H7 (cell line): ENCODE data around the gene IFRD2. TPM values are rescaled to one million over a fixed set of nuclear protein-coding genes. Genes with fewer than 3 reads are reported as not detected.
"Not testable (repeated sequence)": the region's sequence is repeated elsewhere in the genome, so short reads cannot be mapped to it uniquely, and the experiment has no call there.

Experiments used
- DNase-seq: peaks from one replicate; pipeline ENCODE4 v3.0.0; 2012
- H3K27me3 ChIP-seq: 2 replicates; pipeline ENCODE4 v1.6.0; 2011; ENCODE audit warnings: mild to moderate bottlenecking, low read length; ENCODE audit not compliant: control insufficient read depth, insufficient read depth
- H3K36me3 ChIP-seq: replicated peaks from 2 replicates; pipeline ENCODE4 v1.5.1; 2011; ENCODE audit warnings: low read length; ENCODE audit not compliant: control insufficient read depth, insufficient read depth
- H3K4me3 ChIP-seq: 2 replicates; pipeline ENCODE4 v1.5.1; 2011; ENCODE audit warnings: low read depth, mild to moderate bottlenecking, control low read depth, low read length, moderate library complexity; ENCODE audit not compliant: insufficient read depth
- total RNA-seq: library from RNA; depleted of rRNA; stranded (reverse); fragments of >200 nt; shearing (Covaris generic); gene quantifications from 2 replicates; pipeline ENCODE4 v1.2.3, GENCODE V29; 2014

IFRD2 gene
- total RNA-seq, 1 experiment from 2014 or later, result 146 TPM

DNA sequence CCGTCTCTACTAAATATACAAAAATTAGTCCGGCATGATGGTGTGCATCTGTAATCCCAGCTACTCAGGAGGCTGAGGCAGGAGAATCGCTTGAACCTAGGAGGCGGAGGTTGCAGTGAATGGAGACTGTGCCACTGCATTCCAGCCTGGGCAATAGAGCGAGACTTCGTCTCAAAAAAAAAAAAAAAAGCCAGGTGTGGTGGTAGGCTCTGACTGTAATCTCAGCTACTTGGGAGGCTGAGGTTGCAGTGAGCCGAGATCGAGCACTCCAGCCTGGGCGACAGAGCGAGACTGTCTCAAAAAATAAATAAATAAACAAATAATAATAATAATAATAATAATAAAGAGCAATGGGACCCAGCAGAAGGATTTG lies 19.7 kb downstream of the IFRD2 start:
- not testable (repeated sequence) for H3K4me3 ChIP-seq, H3K36me3 ChIP-seq, DNase-seq
- peaks cover 39% of the 10 kb centered on the region for H3K27me3 ChIP-seq

DNA sequence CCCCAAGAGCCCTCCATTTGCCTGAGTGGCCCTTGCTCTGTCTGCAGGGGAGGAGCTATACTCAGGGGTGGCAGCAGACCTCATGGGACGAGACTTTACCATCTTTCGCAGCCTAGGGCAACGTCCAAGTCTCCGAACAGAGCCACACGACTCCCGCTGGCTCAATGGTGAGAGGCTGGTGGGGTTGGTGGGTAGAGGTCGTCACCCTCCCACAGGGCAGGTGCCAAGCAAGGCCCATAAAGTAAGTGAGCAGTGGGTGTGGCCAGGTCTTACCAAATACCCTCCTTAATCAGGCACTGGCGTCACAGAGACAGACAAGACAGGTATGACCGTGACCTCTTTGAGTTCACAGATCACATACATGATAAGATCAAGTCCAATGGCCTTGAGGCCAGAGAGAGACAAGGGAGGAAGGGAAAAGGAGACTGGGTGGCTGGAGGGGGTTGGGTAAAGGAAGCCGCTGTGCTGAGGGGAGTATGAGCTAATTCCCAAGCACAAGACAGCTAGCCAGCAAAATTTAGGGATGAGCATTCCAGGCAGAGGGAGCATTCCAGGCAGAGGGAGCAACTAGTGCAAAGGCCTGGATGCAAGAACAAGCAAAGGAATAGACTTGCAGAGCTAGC lies 20.8 kb downstream of the IFRD2 start:
- peaks cover 34% of the 10 kb centered on the region for H3K27me3 ChIP-seq
- DNase-seq, result no peak
- H3K36me3 ChIP-seq, result no peaks in the 10 kb centered on the region
- H3K4me3 ChIP-seq, result no peak overlapping the region

DNA sequence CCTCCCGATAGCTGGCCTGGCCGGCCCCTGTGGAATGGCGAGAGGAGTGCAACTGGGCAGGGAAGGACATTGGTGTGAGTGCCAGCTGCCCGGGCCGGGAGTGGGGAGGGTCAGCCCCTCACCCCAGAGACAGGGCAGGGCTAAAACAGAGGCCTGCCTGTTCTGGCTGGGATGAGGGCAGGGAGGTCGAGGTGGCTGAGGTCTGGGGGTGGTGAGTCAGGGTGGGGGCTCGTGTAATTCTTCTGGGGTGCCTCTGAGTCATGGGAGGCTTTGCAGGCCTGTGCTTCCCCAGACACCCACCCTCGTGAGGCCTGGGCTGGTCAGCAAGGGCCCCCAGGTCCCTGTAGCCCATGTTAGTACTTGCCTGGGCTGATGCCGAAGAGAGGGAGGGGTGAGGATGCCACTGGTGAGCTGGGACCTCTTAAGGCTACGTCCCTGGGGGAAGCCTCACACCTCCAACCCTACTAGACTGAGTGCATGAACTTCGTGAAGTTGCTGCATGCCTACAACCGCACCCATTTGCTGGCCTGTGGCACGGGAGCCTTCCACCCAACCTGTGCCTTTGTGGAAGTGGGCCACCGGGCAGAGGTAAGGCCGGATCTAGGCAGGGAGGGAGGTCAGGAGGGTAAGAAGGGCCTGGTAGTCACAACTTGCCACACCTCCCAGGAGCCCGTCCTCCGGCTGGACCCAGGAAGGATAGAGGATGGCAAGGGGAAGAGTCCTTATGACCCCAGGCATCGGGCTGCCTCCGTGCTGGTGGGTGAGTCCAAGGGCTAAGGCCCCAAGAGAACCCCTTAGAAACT lies 21.6 kb downstream of the IFRD2 start:
- Histone ChIP-seq H3K36me3 (no peaks in the 10 kb centered on the region), H3K4me3 (no peak overlapping the region), H3K27me3 (peaks cover 26% of the 10 kb centered on the region)
- no peak for DNase-seq

DNA sequence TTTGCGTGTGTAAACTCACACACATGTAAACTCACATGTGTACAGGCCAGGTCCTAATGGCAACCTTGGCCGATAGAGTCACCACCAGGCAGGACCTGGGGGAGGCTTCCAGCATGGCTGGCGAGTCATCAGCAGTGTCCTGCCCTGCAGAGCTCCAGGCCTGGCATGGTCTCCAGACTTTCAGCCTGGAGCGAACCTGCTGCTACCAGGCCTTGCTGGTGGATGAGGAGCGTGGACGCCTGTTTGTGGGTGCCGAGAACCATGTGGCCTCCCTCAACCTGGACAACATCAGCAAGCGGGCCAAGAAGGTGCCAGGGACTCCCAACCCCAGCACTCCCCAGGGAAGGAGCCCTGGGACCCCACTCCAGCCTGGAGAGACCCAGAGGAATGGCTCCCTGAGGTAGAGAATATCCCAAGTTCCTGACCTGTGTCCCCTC lies 22.2 kb downstream of the IFRD2 start:
- no peak overlapping the region for H3K4me3 ChIP-seq
- DNase-seq, result no peak
- H3K27me3 ChIP-seq, result peaks cover 20% of the 10 kb centered on the region
- H3K36me3 ChIP-seq, result no peaks in the 10 kb centered on the region

DNA sequence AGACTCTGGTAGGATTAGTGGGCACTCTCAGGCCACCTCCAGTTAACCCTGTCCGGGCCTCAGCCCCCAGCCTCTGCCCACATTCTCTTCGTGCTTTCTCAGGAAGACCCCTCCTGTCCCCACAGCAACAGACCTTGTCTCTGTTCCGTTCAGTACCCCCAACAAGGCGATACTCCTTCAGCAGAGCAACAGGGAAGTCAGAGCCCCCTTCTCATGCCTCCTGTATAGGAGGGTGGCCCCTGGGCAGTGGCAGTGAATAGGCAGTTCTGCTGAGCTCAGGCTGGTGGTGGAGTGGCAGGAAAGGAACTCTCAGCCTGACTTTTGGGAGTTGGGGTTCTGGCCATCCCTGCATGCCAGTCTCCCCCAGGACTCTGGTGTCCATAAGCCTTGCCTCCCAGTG lies 22.8 kb downstream of the IFRD2 start:
- DNase-seq, result no peak
- H3K4me3 ChIP-seq, result no peak overlapping the region

DNA sequence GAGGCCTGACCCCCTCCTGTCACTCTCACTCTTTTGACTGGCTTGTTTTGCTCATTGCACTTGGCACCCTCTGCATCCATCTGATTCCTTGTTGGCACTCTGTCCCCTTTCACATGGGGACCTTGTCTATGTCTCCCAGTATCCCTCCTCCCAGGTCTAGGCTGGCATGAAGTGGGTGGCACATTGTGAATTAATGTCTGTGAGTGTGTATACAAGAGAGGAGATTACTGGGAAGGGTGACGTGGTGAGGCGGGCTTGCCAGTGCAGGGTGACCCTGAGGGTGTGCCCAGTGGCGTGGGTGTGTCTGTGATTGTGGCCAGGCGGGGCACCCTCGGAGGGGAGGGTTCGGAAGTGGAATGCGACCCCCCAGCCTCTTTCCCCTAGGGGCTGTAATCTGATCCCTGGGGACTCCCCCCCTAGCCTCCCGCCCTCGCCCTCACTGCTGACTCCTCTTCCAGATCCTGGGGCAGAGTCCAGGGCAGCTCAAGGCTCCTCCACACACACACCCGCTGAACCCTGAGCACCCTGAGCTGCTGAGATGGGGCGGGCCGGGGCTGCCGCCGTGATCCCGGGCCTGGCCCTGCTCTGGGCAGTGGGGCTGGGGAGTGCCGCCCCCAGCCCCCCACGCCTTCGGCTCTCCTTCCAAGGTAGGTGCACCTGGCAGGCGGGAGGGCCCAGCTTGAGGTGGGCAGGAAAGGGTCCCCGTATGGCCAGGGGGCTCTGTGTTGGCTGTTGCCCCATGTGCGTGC lies 23.4 kb downstream of the IFRD2 start, which contains the start of gene SEMA3B:
Gene SEMA3B, plus strand, starts transcription at position 445 of the 749 bp plus-strand sequence. Its CDS starts 94 bp downstream, at position 539.
- H3K36me3 ChIP-seq, result no peaks in the 10 kb centered on the region
- H3K27me3 ChIP-seq, result peaks cover 9% of the 10 kb centered on the region
- H3K4me3 ChIP-seq, result no peak within 1 kb of the TSS
- peak; percentile 82 for DNase-seq

More for the DNA sequence above, 22.8 kb downstream of the IFRD2 start:
- H3K36me3 ChIP-seq, result no peaks in the 10 kb centered on the region
- H3K27me3 ChIP-seq, result peaks cover 14% of the 10 kb centered on the region

DNA sequence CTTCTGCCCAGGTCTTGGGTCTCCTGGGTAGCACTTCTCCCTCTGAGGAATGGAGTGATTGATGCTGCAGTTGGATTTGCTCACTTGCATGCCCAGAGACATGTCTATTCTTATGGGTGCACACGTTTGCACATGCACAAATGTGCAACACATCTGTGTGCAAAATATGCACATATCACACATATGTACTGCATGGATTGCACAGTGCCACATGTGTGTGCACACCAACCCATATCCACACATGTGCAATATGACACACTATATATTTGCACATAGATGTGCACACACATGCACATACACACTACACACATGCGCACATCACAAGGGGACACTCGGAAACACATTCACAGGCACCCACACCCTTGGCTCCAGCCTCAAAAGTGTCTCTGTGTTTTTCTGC lies 24.0 kb downstream of the IFRD2 start:
- no peak for DNase-seq
- H3K36me3 ChIP-seq, result no peaks in the 10 kb centered on the region
- H3K4me3 ChIP-seq, result no peak overlapping the region
- H3K27me3 ChIP-seq, result peaks cover 3% of the 10 kb centered on the region

DNA sequence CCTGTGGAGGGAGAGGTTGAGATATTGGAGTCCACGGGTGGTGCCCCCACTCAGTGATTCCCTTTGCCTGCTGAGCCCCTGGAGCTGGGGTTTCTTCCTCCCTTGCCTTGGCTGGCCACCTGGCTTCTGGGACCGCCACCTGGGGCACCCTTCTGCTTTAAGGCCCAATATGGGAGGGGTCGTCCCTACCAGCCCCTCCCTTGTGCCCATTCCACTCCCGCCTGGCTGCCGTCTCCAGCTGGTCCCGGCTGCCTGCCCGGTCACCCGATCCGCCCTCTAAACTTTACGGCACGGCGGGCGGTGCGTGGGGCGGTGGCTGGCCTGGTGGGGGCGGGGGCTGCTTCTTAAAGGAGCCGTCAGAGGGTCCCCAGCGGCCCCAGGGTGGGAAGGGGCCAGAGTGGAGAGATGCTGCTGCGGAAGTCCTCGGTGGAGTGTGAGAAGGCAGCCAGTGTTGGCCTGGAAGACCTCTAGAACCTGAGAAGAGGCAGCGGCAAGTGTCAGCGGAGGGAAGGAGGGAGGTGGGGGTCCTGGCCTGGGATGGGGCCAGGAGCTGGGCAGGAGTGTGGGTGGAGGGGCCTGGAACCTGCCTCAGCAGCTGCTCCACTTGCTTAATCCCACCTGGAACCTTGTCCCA lies 24.8 kb downstream of the IFRD2 start:
- DNase-seq, result peak; percentile 85
- H3K27me3 ChIP-seq, result no peaks in the 10 kb centered on the region
- 0 out of 2 replicates have a peak overlapping the region, but pooled peaks have one; percentile 2 for H3K4me3 ChIP-seq
- H3K36me3 ChIP-seq, result no peaks in the 10 kb centered on the region

DNA sequence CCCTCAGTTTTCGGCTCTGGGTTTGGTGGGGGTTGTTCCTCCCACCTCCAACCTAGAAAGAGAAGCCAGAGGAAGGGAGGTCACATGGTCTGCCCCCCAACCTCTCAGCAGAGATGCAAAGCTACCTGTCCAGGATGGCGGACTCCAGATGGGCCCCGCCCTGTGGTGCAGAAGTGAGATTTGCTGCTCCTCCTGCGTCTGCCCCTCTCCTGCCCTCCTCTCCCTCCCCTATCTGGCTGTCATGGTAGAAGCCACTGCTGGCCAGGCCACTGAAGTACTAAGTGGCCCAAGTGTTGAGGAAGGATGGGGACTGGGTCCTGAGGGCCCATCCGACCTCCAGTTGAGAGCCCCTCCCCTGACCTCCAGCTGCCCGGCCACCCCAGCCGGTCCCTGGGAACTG lies 25.4 kb downstream of the IFRD2 start:
- H3K4me3 ChIP-seq, result no peak overlapping the region
- no peak for DNase-seq
- H3K27me3 ChIP-seq, result no peaks in the 10 kb centered on the region
- no peaks in the 10 kb centered on the region for H3K36me3 ChIP-seq

DNA sequence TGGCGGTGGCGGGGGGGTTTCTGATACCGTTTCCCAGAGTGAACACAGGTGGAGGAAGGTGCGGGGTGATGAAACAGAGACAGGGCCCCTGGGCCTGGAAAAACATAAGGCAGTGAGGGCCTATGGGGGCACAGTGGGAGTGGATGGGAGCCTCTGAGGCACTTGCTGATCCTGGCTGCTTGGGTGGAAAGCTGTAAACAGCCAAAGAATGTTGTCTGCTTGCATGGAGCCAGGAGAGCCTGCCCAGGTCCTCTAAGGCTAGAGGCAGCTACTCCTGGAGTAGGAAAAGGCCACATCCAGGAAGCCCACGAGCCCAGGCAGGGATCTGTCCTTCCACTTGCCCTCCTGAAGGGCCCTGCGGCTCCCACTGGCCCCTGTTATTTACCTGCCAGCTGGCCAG lies 26.2 kb downstream of the IFRD2 start:
- H3K4me3 ChIP-seq, result no peak overlapping the region
- no peaks in the 10 kb centered on the region for H3K27me3 ChIP-seq
- no peak for DNase-seq
- no peaks in the 10 kb centered on the region for H3K36me3 ChIP-seq

DNA sequence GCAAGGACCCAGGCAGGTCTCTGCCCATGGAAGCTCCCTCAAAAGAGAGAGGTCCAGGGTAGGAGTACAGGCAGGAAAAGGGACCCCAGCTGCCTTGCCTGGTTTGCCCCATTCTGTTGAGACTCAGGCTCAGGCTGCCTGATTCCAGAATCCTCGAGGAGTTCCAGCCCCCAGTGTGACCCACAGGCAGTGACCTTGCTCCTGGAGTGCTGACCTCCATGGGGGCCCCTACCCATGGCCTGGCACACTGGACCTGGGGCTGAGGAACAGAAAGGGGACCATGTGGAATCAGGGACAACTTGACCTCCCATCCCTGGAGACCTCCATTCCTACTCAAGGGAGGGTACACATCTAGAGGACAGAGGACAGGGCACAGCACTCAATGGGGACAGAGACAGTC lies 26.7 kb downstream of the IFRD2 start:
- Histone ChIP-seq H3K27me3 (no peaks in the 10 kb centered on the region), H3K4me3 (no peak overlapping the region), H3K36me3 (no peaks in the 10 kb centered on the region)
- no peak for DNase-seq

DNA sequence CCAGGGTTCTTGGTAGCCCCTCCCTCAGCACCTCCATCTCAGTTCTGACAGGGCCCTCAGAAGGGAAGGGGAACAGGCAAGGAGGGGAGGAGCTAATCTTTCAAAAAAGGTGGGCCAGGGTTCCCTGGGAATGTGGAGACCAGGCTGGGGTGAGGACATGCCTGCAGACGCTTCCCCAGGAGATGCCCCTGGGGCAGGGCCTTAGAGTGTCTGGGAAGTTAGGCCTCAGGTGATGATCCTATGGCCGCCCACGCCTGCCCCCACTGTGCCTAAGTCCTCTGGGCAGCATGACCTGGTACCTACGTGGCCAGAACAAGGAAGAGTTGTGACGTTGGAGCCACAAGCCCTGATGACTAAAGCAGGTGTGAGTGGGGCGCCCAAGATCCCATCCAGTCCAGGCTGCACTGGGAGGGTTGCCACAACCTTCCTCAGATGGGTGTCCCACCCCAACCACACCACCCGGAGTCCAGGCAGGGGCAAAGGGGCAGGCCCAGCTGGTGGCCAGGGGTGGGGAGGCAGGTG lies 27.2 kb downstream of the IFRD2 start:
- no peak for DNase-seq
- no peaks in the 10 kb centered on the region for H3K36me3 ChIP-seq
- H3K4me3 ChIP-seq, result no peak overlapping the region
- no peaks in the 10 kb centered on the region for H3K27me3 ChIP-seq

DNA sequence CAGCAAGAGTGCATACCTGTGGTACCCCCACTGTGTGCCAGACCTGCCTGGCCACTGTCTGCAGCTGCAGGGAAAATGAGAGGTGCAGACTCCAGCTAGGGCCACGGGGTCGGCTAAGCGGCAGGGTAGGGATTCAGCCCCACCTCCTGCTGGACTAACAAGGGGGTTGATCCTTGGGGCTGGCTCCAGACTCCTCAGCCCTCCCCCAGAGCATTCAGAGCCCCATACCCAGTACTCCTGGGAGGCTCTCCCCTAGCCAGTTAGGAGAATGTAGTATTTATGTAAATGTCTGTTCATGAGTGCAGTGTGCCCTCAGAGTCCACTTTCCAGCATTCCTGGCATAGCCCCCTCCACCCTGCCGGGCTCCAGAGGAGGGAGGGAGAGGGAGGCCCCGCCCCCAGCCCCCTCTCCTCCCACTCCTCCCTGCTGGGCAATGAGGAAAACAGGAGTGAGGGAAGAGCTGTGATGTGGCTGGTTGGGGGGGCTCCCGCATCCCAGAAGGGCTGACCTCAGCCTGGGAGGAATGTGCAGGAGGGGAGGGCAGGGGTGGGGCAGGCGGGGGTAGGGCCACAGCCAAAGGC lies 27.8 kb downstream of the IFRD2 start:
- Histone ChIP-seq H3K4me3 (no peak overlapping the region), H3K27me3 (no peaks in the 10 kb centered on the region), H3K36me3 (no peaks in the 10 kb centered on the region)
- DNase-seq, result peak; percentile 98
